K562 (cell line): ENCODE results near the gene PPP1R14D. TPM values are rescaled to one million over a fixed set of nuclear protein-coding genes. Genes with fewer than 3 reads are reported as not detected.

ENCODE experiments used
- ATAC-seq: fragments of 200-7000 bp; cut with Tn5 transposase; 3 replicates; pipeline ENCODE4 v1.9.1; 2020; ENCODE audit warnings: moderate library complexity
- BruUV-seq: library from RNA; stranded (reverse); fragments of 400-500 nt; replicated peaks from 2 replicates; lab custom pipeline; 2021; lab: Mats Ljungman, UMichigan
- CTCF ChIA-PET: fragments of 300-600 bp; formaldehyde crosslinking; extraction: SDS; loops from one replicate; lab custom pipeline; 2021; ENCODE audit warnings: low intra/inter-chr PET ratio; lab: Yijun Ruan, JAX
- POLR2A ChIA-PET: fragments of 300-600, 350-650 bp; sonication (Branson Sonifier 250); formaldehyde crosslinking; extraction: SDS; loops from one replicate; lab custom pipeline; 2021; ENCODE audit warnings: antibody characterized with exemption, inconsistent platforms; lab: Yijun Ruan, JAX
- DNase-seq, 4 experiments: peaks; one replicate each; pipeline versions ENCODE4 v3.0.0 to v3.0.0-alpha.2; 2011 to 2018; ENCODE audit warnings: low spot score in 3 of 4, mixed read lengths in 3 of 4; ENCODE audit errors: extremely low read depth in 1 of 4
- FAIRE-seq: peaks from 2 replicates; lab custom pipeline; 2011; peaks lifted over from hg19 to GRCh38; lab: Jason Lieb, UNC
- H2AFZ ChIP-seq: 2 replicates; pipeline ENCODE4 v1.6.0; 2011; ENCODE audit warnings: low read depth, low read length, control low read depth, inconsistent platforms
- H3K27ac ChIP-seq: fragments of 200-600 bp; 3 replicates; pipeline ENCODE4 v1.8.0; 2011; ENCODE audit warnings: low read depth, mild to moderate bottlenecking, control low read depth, inconsistent platforms, low read length, moderate library complexity, mixed read lengths; ENCODE audit errors: extremely low read depth
- H3K27me3 ChIP-seq, 2 experiments: fragments of 300-600 bp in 1 of 2; 2 replicates in 1 of 2; 3 replicates in 1 of 2; pipeline versions ENCODE4 v1.6.0 to v1.8.0; 2011; ENCODE audit warnings: inconsistent platforms in 2 of 2, low read length in 2 of 2, mild to moderate bottlenecking in 1 of 2, mixed read lengths in 1 of 2, moderate library complexity in 1 of 2; ENCODE audit not compliant: control insufficient read depth in 2 of 2, insufficient read depth in 2 of 2
- H3K36me3 ChIP-seq: fragments of 300-600 bp; 3 replicates; pipeline ENCODE4 v1.8.0; 2011; ENCODE audit warnings: mild to moderate bottlenecking, low read length, inconsistent platforms; ENCODE audit not compliant: control insufficient read depth, insufficient read depth
- H3K4me1 ChIP-seq, 2 experiments: fragments of 200-600 bp in 1 of 2; replicated peaks in 1 of 2; 2 replicates in 1 of 2; 3 replicates in 1 of 2; pipeline versions ENCODE4 v1.5.1 to v1.8.0; 2011; ENCODE audit warnings: inconsistent platforms in 2 of 2, low read length in 2 of 2, mild to moderate bottlenecking in 1 of 2, mixed read lengths in 1 of 2, moderate library complexity in 1 of 2; ENCODE audit not compliant: control insufficient read depth in 2 of 2, insufficient read depth in 2 of 2
- H3K4me2 ChIP-seq: 2 replicates; pipeline ENCODE4 v1.6.1; 2011; ENCODE audit warnings: low read length, control low read depth, inconsistent platforms, mixed read lengths; ENCODE audit not compliant: insufficient read depth
- H3K4me3 ChIP-seq: fragments of 200-600 bp; sonication (generic), shearing (Covaris generic); 2 replicates; pipeline ENCODE4 v1.5.1; 2016; ENCODE audit warnings: control low read depth, inconsistent platforms
- H3K79me2 ChIP-seq: fragments of 200-600 bp; 3 replicates; pipeline ENCODE4 v1.8.0; 2011; ENCODE audit warnings: low read length, inconsistent platforms; ENCODE audit not compliant: control insufficient read depth, insufficient read depth
- H3K9ac ChIP-seq, 2 experiments: 2 replicates each; pipeline versions ENCODE4 v1.6.0 to v1.6.1; 2011; ENCODE audit warnings: low read depth in 2 of 2, low read length in 2 of 2, control low read depth in 1 of 2, inconsistent platforms in 1 of 2, mild to moderate bottlenecking in 1 of 2, mixed read lengths in 1 of 2; ENCODE audit not compliant: insufficient read depth in 1 of 2
- H3K9me1 ChIP-seq: one replicate; pipeline ENCODE4 v1.6.0; 2011; ENCODE audit warnings: inconsistent platforms, mild to moderate bottlenecking, low read length, moderate library complexity; ENCODE audit not compliant: control insufficient read depth, insufficient read depth
- H3K9me3 ChIP-seq: replicated peaks from 2 replicates; pipeline ENCODE4 v1.5.1; 2011; ENCODE audit warnings: low read depth, low read length, inconsistent platforms; ENCODE audit not compliant: control insufficient read depth, insufficient read depth
- H4K20me1 ChIP-seq: replicated peaks from 2 replicates; pipeline ENCODE4 v1.6.1; 2011; ENCODE audit warnings: low read length, inconsistent platforms, mixed read lengths; ENCODE audit not compliant: control insufficient read depth, insufficient read depth
- ARID3A ChIP-seq: IDR thresholded peaks from 2 replicates; pipeline ENCODE4 v1.6.1; 2012; ENCODE audit warnings: low read depth, low read length, improper control_type of control experiment, borderline replicate concordance
- CLOCK ChIP-seq: fragments of 250-450 bp; sonication (Bioruptor Pico); IDR thresholded peaks from 2 replicates; pipeline ENCODE4 v1.4.0; 2020; ENCODE audit warnings: mild to moderate bottlenecking, moderate library complexity, borderline replicate concordance
- FOXM1 ChIP-seq, 2 experiments: fragments of 450-650 bp in 1 of 2; sonication (generic) in 1 of 2; formaldehyde crosslinking in 1 of 2; IDR thresholded peaks; 2 replicates each; pipeline versions ENCODE4 v1.6.1 to v1.9.0; 2017 to 2022; ENCODE audit warnings: low read depth in 2 of 2, mild to moderate bottlenecking in 2 of 2, missing genetic modification reagents in 1 of 2, moderate library complexity in 1 of 2
- GTF2A2 ChIP-seq: IDR thresholded peaks from 2 replicates; pipeline ENCODE4 v1.6.1; 2016; ENCODE audit warnings: mild to moderate bottlenecking, missing genetic modification characterization, missing compliant biosample characterization
- HNRNPUL1 ChIP-seq: fragments of 200-400 bp; formaldehyde crosslinking; IDR thresholded peaks from 2 replicates; pipeline ENCODE4 v1.6.1; 2017; ENCODE audit warnings: low read length
- MCM3 ChIP-seq: fragments of 450-650 bp; IDR thresholded peaks from 2 replicates; pipeline ENCODE4 v1.6.1; 2016
- NR3C1 ChIP-seq: sonication (generic); formaldehyde crosslinking; IDR thresholded peaks from 2 replicates; pipeline ENCODE4 v1.8.1; 2022; ENCODE audit warnings: missing genetic modification reagents
- PTRF ChIP-seq: fragments of 450-650 bp; IDR thresholded peaks from 2 replicates; pipeline ENCODE4 v1.6.1; 2016; ENCODE audit warnings: mild to moderate bottlenecking, missing genetic modification characterization, missing compliant biosample characterization
- RAD51 ChIP-seq: fragments of 450-650 bp; IDR thresholded peaks from 2 replicates; pipeline ENCODE4 v1.7.1; 2016; ENCODE audit warnings: low read depth, mild to moderate bottlenecking, borderline replicate concordance
- XRCC4 ChIP-seq: IDR thresholded peaks from one replicate; pipeline ENCODE4 v1.6.1; 2011; ENCODE audit not compliant: insufficient read depth, insufficient read length; ENCODE audit errors: extremely low read depth
- YY1 ChIP-seq, 3 experiments: IDR thresholded peaks; 2 replicates each; pipeline ENCODE4 v1.6.1; 2011; ENCODE audit warnings: low read length in 2 of 3, mild to moderate bottlenecking in 2 of 3, moderate library complexity in 2 of 3, borderline replicate concordance in 1 of 3, control low read depth in 1 of 3, low read depth in 1 of 3; ENCODE audit not compliant: insufficient read depth in 3 of 3, insufficient replicate concordance in 2 of 3, control insufficient read depth in 1 of 3, insufficient read length in 1 of 3; ENCODE audit errors: extremely low read depth in 1 of 3
- ZNF277 ChIP-seq: fragments of 250-450 bp; sonication (Bioruptor Pico); IDR thresholded peaks from 2 replicates; pipeline ENCODE4 v1.8.0; 2022; ENCODE audit warnings: inconsistent platforms, mild to moderate bottlenecking, moderate library complexity, borderline replicate concordance
- ZNF75A ChIP-seq: fragments of 450-650 bp; formaldehyde crosslinking; IDR thresholded peaks from 2 replicates; pipeline ENCODE4 v1.4.0; 2020; ENCODE audit warnings: mild to moderate bottlenecking
- ZNF766 ChIP-seq: fragments of 200-800 bp; sonication (Bioruptor generic); conservative IDR thresholded peaks from 2 replicates; pipeline ENCODE4 v1.6.1; 2016; ENCODE audit warnings: missing genetic modification characterization, missing compliant biosample characterization
- WGBS: fragments of 100-300 bp; shearing (Covaris generic); methylation state at CpG from one replicate; pipeline ENCODE4 v1.1.6; 2016; ENCODE audit warnings: low coverage, mixed read lengths; ENCODE audit not compliant: insufficient coverage; ENCODE audit errors: missing lambda C conversion rate; 5-methylcytosine and 5-hydroxymethylcytosine counted together
- in situ Hi-C: fragments of 300-500 bp; cut with MboI; formaldehyde crosslinking; loops from 4 replicates; pipeline ENCODE4 v1.15.0; 2018; ENCODE audit warnings: inconsistent platforms, mixed read lengths
- intact Hi-C: fragments of 100-400 bp; cut with micrococcal nuclease; formaldehyde crosslinking; loops from 2 replicates; pipeline ENCODE4 v1.14.2; 2022
- polyA plus RNA-seq, 8 experiments: library from polyadenylated mRNA; depleted of rRNA in 4 of 8; stranded (reverse) in 5 of 8; unstranded in 3 of 8; fragments of >200 nt; fragmentation: Nextera tagmentation in 2 of 8; fragmentation: Illumina TruSeq in 1 of 8; extraction: Ambion mirVana in 2 of 8; extraction: Trizol in 1 of 8; gene quantifications; 2 replicates each; pipeline versions ENCODE4 v1.2.1 to v1.2.3, GENCODE V29; 2011 to 2014; ENCODE audit warnings: inconsistent platforms in 1 of 8, missing spikeins in 1 of 8
- total RNA-seq, 7 experiments: library from RNA; depleted of rRNA in 6 of 7; stranded (reverse); fragments of >200 nt in 6 of 7; fragmentation: Illumina TruSeq in 2 of 7; extraction: Trizol in 2 of 7; gene quantifications; 2 replicates each; pipeline versions ENCODE4 v1.2.1 to v1.2.3, GENCODE V29; 2011 to 2021; ENCODE audit warnings: low replicate concordance in 1 of 7

Gene PPP1R14D
- total and polyA plus RNA-seq, 9 of the 15 experiments (the other 6 are each of a cell fraction or from before 2014, with no cell fraction given) = 0.11 to 0.18 TPM; not detected in 7

- no peaks in the 10 kb centered on the region for H3K9me3 ChIP-seq
- no peaks in the 10 kb centered on the region for H4K20me1 ChIP-seq
- H3K9me1 ChIP-seq = no peaks in the 10 kb centered on the region
- POLR2A ChIA-PET = no interaction called here
- H3K4me2 ChIP-seq = no peak overlapping the region
- no peak overlapping the region for H3K27ac ChIP-seq
- H2AFZ ChIP-seq = no peak overlapping the region
- H3K4me3 ChIP-seq = no peak overlapping the region
- in situ Hi-C loops (no loop called here), intact Hi-C loops (loop anchor here (10.0 kb wide), 1 partner anchor 179 kb away; no protein-coding TSS in a partner anchor)
- 62% methylated on average over 15 of the region's 16 CpGs for WGBS
- FAIRE-seq = no peak
- H3K36me3 ChIP-seq = no peaks in the 10 kb centered on the region
- no TSS peak for BruUV-seq
- H3K4me1 ChIP-seq = peaks cover 8 to 20% of the 10 kb centered on the region in 2 experiments; a peak in 4 of 5 replicates
- H3K27me3 ChIP-seq = no peaks in the 10 kb centered on the region; a peak in 1 of 5 replicates
- no peak for ATAC-seq
- no peaks in the 10 kb centered on the region for H3K79me2 ChIP-seq
- DNase-seq = no peak
- CTCF ChIA-PET = no interaction called here
- peak overlapping the region in 1 of 2 experiments; percentile 72; a peak in 2 of 4 replicates for H3K9ac ChIP-seq
- TF ChIP-seq RAD51 (no peak), MCM3 (no peak), ZNF75A (no peak), HNRNPUL1 (no peak), ZNF277 (CRISPR knock-in tag) (no peak), ARID3A (no peak), YY1 (IDR thresholded peaks at IDR 0.05; ENCODE audit: borderline replicate concordance in 1 of 3, control insufficient read depth in 1 of 3, extremely low read depth in 1 of 3, insufficient read depth in 3 of 3, insufficient read length in 1 of 3, insufficient replicate concordance in 2 of 3, low read depth in 1 of 3, low read length in 2 of 3) (no peak), XRCC4 (no peak), ZNF766 (no peak), NR3C1 (CRISPR knock-in tag) (no peak), GTF2A2 (tag) (no peak), CLOCK (CRISPR knock-in tag) (no peak), FOXM1 (IDR thresholded peaks at IDR 0.05; ENCODE audit: low read depth) (no peak), FOXM1 (CRISPR knock-in tag; IDR thresholded peaks at IDR 0.05; ENCODE audit: low read depth) (no peak), PTRF (tag) (no peak)
Observed at GRCh38 chr15:40853241-40853890, 24.9 kb upstream of the PPP1R14D start.
